ENCODE data around the gene PSME3IP1. TPM values are rescaled to one million over a fixed set of nuclear protein-coding genes. Genes with fewer than 3 reads are reported as not detected.

PSME3IP1 gene
- total RNA-seq, 4 donors from 2014 or later = 55.7 to 308 (median 109) TPM

GRCh38 chr16:57128771-57129389 lies 57.0 kb downstream of the PSME3IP1 start:
- H3K27ac ChIP-seq = no peak overlapping the region
- DNase-seq = no peak
- H3K4me1 ChIP-seq = peaks cover 0 to 21% (median 2%) of the 10 kb centered on the region in 4 donors
- peaks cover 0 to 28% (median 0%) of the 10 kb centered on the region in 3 donors for H3K36me3 ChIP-seq
- no peaks in the 10 kb centered on the region for H3K9me3 ChIP-seq
- H3K27me3 ChIP-seq = no peaks in the 10 kb centered on the region
- TF ChIP-seq POLR2A (IDR thresholded peaks at IDR 0.05) (no peak), CTCF (IDR thresholded peaks at IDR 0.05) (no peak)
- H3K4me3 ChIP-seq = no peak overlapping the region

GRCh38 chr16:57127836-57128235 lies 58.0 kb downstream of the PSME3IP1 start:
- Histone ChIP-seq H3K27ac (no peak overlapping the region), H3K9me3 (no peaks in the 10 kb centered on the region), H3K4me1 (peaks cover 0 to 16% (median 1%) of the 10 kb centered on the region in 4 donors), H3K27me3 (no peaks in the 10 kb centered on the region), H3K36me3 (peaks cover 0 to 28% (median 0%) of the 10 kb centered on the region in 3 donors), H3K4me3 (no peak overlapping the region)
- no peak for DNase-seq
- TF ChIP-seq POLR2A (IDR thresholded peaks at IDR 0.05) = no peak
- no peak for TF ChIP-seq CTCF (IDR thresholded peaks at IDR 0.05)

- no peaks in the 10 kb centered on the region for H3K9me3 ChIP-seq
- H3K36me3 ChIP-seq = peaks cover 0 to 29% (median 0%) of the 10 kb centered on the region in 3 donors
- no peak for TF ChIP-seq CTCF (IDR thresholded peaks at IDR 0.05)
- TF ChIP-seq POLR2A (IDR thresholded peaks at IDR 0.05) = no peak
- no peak overlapping the region for H3K4me3 ChIP-seq
- peaks cover 0 to 9% (median 1%) of the 10 kb centered on the region in 4 donors for H3K4me1 ChIP-seq
- H3K27me3 ChIP-seq = no peaks in the 10 kb centered on the region
- no peak for DNase-seq
- no peak overlapping the region for H3K27ac ChIP-seq
Measured at GRCh38 chr16:57127037-57127763, 58.6 kb downstream of the PSME3IP1 start.

GRCh38 chr16:57126411-57126810 lies 59.4 kb downstream of the PSME3IP1 start:
- DNase-seq = no peak
- Histone ChIP-seq H3K4me1 (peaks cover 0 to 1% (median 0%) of the 10 kb centered on the region in 4 donors), H3K27ac (no peak overlapping the region), H3K4me3 (no peak overlapping the region), H3K27me3 (no peaks in the 10 kb centered on the region), H3K36me3 (peaks cover 0 to 37% (median 0%) of the 10 kb centered on the region in 3 donors), H3K9me3 (no peaks in the 10 kb centered on the region)
- TF ChIP-seq CTCF (IDR thresholded peaks at IDR 0.05) = no peak
- no peak for TF ChIP-seq POLR2A (IDR thresholded peaks at IDR 0.05)

GRCh38 chr16:57125969-57126368 lies 59.9 kb downstream of the PSME3IP1 start:
- no peaks in the 10 kb centered on the region for H3K4me1 ChIP-seq

More at GRCh38 chr16:57125969-57126368, 59.9 kb downstream of the PSME3IP1 start:
- H3K4me3 ChIP-seq = no peak overlapping the region
- no peaks in the 10 kb centered on the region for H3K27me3 ChIP-seq
- no peaks in the 10 kb centered on the region for H3K9me3 ChIP-seq
- TF ChIP-seq POLR2A (IDR thresholded peaks at IDR 0.05) = no peak
- TF ChIP-seq CTCF (IDR thresholded peaks at IDR 0.05) = no peak
- H3K27ac ChIP-seq = no peak overlapping the region
- DNase-seq = no peak
- peaks cover 0 to 39% (median 0%) of the 10 kb centered on the region in 3 donors for H3K36me3 ChIP-seq
